Measurements from ENCODE around the gene GNG13.
"Not testable (repeated sequence)": the region's sequence is repeated elsewhere in the genome, so short reads cannot be mapped to it uniquely, and the experiment has no call there.

Gene GNG13

DNA sequence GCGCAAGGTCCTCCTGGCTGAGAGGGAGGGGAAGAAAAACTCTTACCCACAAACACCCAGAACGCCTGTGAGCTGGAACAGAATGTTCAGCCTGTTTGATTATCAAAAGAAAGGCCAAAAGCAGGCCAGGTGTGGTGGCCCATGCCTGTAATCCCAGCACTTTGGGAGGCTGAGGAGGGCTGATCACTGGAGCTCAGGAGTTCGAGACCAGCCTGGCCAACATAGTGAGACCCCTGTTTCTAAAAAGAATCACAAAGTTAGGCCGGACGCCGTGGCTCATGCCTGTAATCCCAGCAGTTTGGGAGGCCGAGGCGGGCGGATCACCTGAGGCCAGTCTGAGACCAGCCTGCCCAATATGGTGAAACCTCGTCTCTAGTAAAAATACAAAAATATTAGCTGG is 24.2 kb downstream of the GNG13 start:
- not testable (repeated sequence) for DNase-seq

DNA sequence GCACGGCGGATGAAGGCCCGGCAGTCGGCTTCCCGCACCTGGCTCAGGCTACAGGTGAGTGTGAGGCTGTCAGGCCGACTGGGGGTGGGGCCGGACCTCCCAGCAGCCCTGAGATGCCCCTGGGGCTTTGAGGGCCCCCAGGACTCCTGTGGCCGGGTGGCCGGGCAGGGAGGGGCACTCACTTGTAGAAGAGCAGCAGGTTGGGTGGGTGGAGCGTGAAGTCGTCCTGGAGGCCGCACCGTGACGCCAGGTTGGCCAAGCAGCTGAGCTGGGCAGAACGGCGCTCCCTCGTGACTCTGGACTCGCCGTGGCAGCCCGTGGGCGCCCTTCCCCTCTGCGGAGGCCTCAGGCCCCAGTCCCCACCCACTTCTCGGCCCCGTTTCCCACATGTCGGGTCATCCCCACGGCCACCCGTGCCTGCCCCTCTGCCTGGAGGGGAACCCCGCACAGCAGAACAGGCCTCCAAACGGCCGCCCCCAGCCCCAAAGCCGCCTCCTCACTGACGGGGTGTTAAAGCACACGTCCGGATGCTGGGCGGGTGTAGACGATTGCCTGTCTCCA is 25.2 kb downstream of the GNG13 start:
- DNase-seq: no peak

DNA sequence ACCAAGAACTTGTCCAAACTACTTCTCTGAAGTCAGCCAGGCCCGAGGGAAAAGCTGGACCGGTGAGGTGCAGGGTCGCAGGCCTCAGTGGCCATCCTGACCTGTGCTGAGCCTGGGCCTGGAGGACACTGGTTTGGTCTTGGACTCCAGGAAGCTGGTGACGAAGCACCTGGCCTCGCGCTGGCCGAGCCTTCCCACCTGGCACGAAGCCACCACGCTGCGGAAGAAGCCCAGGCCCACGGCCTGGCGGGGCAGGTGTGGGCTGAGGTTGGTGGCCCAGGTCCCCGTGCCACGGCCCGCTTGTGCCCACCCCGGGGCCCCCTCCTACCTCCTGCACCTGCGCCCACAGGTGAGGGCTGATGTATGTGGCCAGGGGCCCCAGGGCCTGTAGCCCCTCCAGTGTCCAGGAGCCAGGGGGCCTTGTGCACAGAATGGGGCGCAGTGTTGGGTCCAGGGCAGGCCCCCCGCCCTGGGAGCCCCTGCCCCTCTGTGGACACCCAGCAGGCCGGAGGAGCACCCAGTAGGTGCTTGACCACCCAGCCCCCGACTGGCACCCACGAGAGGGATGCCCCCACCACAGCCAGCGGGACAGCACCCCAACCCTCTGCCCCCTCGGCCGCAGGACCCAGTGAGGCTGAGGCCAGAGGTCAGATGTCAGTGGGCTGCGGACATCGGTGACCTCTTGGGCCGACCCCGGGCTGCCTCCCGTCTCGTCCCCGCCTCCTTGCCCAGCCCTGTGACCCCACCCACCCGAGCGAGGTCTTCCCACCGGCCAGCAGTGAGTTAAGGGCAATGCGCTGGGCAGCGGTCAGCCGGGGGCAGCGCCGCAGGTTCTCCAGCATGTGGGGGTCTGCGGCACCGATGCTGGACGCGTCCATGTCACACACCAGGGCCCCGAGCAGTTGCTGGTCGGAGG is 26.2 kb downstream of the GNG13 start:
- no peak for DNase-seq

DNA sequence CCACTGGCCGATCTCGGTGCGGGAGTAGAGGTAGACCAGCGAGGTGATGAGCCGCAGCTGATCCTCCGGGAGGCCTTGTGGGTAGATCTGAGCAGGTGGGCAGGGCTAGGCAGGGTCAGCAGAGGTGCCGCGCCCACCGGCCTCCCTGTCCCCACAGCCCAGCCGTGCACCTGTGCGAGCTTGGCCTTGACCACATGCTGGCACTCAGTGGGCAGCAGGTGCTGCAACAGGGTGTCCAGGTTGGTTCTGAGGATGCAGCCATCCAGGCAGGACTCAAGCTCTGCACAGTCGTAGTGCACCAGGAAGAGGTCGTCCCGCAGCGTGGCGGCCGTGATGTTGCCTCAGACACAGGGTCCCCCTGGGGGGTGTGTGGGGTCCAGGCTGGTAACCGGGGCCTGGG is 27.6 kb downstream of the GNG13 start:
- no peak for DNase-seq

DNA sequence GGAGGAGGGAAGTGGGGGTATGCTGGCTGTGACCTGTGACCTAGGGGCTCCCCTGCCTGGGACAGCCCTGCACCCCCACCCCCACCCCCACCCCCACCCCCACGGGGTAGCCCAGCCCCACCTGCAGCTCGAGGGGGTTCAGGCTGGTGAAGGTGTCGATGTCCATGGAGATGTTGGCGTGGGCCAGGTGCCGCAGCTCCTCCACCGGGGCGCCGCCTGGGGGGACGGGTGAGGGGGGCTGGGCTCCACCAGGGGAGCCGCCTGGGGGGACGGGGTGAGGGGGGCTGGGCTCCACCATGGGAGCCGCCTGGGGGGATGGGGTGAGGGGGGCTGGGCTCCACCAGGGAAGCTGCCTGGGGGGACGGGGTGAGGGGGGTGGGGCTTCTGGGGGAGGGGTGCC is 30.1 kb downstream of the GNG13 start:
- no peak for DNase-seq

DNA sequence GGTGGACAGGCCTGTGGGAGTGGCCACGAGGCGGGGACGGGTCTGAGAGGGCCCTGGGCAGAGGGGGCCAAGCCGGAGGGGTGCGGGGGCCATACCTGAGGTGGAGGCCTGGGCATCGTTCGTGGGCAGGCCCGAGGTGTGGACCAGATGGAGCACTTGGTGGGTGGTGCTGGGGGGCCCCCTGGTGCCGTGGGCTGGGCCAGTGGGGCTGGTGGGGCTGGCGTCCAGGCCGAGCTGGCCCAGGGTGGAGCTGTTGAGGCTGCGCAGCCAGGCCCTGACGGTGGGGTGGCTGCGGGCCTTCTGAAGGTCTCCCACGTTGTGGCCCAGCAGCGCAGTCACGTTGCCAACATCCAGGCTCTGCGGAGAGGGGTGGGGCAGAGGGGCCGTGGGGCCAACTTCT is 30.6 kb downstream of the GNG13 start:
- no peak for DNase-seq

DNA sequence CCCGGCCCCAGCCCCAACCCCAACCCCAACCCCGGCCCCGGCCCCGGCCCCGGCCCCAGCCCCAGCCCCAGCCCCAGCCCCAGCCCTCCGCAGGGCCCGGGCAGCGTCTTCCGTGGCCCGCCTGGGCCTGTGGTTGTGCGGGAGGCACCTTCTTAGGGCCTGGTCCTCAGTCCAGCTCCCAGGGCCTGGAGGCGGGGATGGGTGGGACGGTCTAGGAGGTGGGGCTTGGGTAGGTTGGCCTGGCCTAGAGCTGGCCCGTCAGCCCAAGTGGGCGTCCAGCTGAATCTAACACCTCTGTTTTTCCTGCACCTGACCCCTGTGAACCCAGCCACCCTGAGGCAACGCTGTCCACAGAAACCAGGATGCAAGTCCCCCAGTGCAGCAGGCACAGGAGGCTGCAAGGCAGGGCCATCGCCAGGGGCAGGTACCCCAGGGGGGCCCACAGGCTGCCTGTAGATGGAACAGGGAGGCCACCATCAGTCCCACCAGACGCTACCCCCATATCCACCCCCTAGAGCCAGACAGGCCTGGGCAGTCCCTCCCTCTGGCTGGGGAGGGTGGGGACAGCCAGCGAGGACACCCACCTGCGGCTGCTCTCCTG is 31.2 kb downstream of the GNG13 start:
- DNase-seq: no peak

DNA sequence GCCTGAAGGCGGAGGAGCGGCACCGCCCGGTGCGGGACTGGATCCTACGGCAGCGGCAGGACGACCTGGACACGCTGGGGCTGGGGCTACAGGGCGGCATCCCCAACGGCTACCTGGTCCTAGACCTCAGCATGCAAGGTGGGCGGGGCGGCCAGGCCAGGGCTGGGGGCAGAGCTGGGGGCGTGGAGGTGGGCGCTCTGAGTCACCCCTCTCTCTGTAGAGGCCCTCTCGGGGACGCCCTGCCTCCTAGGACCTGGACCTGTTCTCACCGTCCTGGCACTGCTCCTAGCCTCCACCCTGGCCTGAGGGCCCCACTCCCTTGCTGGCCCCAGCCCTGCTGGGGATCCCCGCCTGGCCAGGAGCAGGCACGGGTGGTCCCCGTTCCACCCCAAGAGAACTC is 32.1 kb downstream of the GNG13 start:
- DNase-seq: no peak

DNA sequence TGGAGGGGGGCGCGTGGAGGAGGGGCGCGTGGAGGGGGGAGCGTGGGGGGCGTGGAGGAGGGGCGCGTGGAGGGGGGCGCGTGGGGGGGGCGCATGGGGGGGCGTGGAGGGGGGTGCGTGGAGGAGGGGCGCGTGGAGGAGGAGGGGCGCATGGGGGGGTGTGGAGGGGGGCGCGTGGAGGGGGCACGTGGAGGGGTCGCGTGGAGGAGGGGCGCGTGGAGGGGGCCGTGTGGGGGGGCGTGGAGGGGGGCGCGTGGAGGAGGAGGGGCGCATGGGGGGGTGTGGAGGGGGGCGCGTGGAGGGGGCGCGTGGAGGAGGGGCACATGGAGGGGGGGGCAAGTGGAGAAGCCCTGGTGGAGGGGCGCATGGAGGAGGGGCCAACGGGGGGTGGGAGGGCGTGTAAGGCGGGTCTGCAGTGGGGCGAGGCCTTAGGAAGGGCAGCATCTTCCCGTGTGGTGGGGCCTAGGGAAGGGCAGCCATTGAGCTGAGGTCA is 32.7 kb downstream of the GNG13 start:
- DNase-seq: no peak

DNA sequence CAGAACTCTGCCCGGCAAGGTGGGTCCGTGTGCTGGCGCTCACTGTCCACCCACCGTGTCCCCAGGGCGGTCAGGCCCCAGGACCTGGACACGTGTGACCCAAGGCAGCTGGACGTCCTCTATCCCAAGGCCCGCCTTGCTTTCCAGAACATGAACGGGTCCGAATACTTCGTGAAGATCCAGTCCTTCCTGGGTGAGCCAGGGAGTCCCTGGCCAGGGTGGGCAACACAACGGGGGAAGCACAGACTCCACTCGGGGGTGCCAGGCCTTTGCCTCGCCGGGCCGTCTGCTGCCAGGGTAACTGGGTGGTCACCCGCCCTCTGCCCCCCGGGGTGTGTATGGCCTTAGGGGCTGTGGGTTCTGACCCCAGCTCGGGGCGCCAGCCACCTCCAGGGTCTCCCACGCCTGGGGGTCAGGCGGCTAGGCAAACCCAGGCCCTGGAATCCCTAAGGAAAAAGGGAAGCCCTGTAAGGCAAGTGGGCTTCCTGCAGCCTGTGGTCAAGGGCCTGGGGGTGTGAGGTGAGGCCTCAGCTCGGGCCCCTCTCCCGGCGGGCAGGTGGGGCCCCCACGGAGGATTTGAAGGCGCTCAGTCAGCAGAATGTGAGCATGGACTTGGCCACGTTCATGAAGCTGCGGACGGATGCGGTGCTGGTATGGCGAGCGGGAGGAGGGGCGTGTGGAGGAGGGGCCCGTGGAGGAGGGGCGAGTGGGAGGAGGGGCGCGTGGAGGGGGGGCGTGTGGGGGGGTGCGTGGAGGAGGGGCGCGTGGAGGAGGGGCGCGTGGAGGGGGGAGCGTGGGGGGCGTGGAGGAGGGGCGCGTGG is 33.5 kb downstream of the GNG13 start:
- no peak for DNase-seq

DNA sequence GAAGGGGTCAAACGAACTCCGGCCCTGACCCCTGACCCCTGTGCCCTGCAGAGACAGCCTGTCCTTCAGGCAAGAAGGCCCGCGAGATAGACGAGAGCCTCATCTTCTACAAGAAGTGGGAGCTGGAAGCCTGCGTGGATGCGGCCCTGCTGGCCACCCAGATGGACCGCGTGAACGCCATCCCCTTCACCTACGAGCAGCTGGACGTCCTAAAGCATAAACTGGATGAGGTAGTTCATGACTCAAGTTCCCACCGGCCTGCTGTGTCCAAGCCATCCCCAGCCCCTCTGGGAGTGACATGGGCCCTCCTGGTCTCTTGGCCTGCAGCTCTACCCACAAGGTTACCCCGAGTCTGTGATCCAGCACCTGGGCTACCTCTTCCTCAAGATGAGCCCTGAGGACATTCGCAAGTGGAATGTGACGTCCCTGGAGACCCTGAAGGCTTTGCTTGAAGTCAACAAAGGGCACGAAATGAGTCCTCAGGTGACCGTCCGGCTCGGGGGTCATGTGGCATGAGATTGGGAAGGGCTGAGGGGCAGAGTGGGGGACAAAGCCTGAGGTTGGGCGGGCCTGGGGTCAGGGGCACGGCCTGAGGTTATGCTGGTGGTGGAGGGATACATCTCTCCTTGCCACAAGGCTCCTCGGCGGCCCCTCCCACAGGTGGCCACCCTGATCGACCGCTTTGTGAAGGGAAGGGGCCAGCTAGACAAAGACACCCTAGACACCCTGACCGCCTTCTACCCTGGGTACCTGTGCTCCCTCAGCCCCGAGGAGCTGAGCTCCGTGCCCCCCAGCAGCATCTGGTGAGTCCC is 34.3 kb downstream of the GNG13 start:
- no peak for DNase-seq

DNA sequence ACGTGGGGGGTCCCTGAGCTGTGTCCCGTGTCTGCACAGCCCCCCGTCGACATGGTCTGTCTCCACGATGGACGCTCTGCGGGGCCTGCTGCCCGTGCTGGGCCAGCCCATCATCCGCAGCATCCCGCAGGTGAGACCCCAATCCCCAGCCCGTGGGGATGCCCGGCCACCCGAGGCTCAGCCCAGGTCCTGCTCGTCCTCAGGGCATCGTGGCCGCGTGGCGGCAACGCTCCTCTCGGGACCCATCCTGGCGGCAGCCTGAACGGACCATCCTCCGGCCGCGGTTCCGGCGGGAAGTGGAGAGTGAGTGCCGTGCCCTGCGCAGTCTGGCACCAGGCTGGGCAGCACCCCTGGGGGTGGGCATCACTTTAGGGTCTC is 35.1 kb downstream of the GNG13 start:
- DNase-seq: no peak

DNA sequence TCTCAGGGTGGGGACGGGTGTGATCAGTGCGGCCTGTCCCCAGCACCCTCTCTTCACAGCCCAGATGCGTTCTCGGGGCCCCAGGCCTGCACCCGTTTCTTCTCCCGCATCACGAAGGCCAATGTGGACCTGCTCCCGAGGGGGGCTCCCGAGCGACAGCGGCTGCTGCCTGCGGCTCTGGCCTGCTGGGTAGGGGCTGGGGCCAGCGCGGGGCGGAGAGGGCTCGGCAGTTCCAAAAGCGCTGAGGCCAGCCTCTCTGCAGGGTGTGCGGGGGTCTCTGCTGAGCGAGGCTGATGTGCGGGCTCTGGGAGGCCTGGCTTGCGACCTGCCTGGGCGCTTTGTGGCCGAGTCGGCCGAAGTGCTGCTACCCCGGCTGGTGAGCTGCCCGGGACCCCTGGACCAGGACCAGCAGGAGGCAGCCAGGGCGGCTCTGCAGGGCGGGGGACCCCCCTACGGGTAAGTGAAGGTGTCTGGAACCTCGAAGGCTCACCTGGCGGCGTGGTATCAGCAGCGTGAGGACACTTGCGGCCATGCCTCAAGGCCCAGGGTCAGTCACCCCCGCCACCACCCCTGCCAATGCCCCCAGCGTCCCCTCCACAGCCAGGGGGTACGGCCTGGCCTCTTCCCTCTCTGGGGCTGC is 35.6 kb downstream of the GNG13 start:
- no peak for DNase-seq

DNA sequence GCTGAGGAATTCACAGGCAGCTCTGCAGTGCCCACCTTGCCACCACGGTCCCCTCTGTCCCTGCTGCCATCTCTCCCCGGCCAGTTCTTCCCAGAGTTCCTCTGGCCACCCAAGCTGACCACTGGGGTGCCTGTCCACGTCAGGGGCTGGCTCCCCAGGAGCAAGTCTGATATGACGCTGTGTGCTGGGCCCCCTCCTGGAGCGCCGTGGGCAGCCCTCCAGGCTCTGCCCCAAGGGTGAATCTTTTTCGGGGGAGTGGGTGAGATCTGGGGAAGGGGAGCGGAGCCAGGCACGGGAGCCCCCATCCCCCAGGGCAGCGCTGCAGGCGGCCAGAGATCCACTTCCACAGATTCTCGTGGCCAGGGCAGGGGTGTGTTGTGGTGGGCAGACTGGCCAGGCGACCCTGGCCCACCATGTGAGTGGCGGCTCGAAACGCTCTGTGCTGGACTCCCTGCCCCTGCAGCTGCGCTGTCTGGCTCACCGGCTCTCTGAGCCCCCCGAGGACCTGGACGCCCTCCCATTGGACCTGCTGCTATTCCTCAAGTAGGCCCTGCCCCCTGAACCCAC is 36.3 kb downstream of the GNG13 start:
- DNase-seq: no peak

DNA sequence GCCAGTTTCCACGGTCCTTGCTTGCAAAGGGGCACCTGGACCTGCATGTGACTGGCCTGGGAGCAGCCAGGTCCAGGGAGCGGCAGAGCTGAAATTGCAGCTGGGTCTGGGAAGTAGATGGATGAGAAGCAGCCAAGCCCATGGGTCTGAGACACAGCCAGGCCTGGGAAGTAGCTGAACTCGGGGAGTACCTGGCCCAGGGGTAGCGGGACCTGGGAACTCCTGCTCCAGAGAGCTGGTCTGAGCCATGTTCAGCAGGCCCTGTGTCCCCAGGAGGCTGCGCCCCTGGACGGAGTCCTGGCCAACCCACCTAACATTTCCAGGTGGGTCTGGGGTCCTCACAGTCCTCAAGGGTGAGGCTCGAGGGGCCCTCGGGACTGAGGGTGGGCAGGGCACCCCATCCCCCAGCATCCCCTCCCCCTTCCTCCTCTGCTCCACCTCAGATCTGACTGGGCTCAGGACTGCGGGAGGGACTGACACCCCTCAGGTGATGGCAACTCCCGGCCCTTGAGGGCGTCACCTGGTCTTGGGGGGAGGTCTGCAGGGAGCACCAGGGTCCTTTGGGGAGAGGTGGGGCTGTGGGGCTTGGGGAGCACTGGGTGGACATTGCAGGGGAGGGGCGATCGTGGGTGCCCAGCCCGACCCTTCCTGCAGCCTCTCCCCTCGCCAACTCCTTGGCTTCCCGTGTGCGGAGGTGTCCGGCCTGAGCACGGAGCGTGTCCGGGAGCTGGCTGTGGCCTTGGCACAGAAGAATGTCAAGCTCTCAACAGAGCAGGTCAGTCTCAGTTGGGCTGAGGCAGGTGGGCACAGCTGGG is 37.0 kb downstream of the GNG13 start:
- no peak for DNase-seq

DNA sequence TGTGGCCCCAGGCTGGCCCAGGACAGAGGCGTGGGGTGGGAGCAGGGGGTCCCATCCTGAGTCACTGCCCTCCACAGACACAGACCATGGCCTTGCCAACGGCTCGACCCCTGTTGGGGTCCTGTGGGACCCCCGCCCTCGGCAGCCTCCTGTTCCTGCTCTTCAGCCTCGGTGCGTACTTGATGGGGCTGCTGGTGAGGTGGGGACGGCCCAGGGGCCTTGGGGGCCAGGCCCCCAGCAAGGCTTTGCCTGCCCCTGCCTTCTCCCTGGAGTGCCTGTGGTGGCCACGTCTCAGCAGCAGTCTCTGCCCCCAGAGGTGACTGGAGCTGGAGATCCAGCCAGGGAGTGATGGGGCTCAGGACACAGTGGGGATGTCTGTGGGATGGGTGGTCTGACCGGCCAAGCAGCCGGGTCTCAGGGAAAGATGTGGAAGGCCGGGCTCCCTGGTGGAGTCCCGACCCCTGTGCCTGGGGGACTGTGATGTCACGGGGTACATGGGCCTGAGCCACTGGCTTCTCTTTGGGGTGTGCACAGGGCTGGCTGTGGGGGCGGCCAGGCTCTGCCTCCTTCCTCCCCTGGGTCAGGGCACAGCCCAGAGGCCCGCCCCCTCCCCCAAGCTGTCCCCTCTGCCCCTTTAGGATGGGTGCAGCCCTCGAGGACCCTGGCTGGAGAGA is 37.8 kb downstream of the GNG13 start:
- DNase-seq: no peak

DNA sequence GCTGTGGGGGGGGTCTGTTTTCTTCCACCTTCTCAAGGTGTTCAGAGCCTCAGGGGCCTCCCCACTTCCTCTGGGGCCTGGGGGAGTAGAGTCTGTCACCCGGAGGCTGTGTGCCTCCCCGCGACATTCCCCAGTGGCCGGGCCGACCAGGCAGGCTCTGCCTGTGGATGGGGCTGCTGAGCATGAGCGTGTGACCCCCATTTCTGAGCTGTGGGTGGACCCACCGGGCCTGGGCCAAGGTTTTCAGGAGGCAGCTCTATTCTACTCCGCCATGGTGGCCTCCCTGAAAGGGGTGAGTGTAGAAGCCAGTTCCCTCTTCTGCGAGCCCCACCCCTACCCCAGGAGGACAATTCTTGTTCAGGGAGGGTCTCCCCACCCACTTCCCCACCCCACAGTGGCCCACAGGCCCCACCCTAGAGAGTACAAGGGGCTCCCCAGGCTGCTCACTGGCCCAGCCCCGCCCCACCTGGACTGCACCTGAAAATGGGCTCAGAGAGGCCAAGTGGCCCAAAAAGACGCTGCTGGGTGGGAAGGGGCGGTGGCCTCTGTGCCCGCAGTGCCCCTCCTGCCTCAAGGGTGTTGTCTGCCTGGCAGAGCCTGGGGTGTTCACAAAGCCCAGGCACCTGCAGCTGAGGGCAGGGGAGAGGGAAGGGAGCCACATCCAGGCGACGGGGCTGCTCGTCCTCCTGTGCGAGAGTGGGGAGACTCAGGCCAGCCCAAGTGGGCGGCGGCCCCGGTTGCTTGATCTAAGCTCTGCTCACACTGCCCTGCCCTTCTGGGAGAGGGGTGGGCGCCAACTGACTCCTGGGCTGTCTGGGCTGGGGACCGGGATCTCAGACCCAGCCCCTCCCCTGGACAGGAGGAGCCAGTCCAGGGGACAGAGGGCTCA is 38.7 kb downstream of the GNG13 start:
- no peak for DNase-seq

DNA sequence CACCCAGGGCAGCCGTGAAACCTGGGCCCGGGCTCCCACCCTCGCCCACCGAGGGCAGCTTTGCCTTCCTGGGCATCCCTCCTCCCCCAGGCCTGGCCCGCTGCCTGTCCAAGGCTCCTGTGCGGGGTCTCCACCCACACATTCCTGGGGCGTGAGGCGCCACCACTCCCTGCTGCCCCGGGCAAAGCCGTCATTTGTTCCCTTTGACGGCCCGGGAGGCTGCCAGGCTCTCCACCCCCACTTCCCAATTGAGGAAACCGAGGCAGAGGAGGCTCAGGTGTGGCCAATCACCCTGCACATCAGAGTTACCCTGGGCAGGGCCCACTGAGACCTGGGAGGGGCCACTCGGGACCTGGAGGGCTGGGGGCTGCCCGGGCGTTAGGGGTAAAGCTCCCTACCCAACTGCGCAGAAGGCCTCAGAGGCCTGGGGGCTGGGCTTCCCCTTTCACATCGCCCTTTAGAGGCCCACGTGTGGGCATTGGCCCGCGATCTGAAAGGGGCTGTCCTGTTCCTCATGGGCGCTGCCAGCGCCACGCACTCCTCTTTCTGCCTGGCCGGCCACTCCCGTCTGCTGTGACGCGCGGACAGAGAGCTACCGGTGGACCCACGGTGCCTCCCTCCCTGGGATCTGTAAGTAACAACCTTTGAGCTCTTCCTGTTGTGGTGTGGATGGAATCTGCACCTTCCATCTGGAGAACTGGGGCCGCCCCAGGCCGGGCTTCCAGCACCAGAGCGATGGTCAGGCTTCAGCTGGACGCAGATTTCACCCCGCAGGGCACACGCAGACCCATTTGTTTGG is 39.8 kb downstream of the GNG13 start, which contains the start of gene MSLN:
Gene MSLN (plus strand): TSS at position 190 of the 799 bp plus-strand sequence. CDS start 1,947 bp downstream, outside the sequence.
- DNase-seq: no peak

All from NCI-H510A (cell line).